ENCODE results near the gene EFNA5. TPM values are rescaled to one million over a fixed set of nuclear protein-coding genes. Genes with fewer than 3 reads are reported as not detected.

The EFNA5 gene
- total and polyA plus RNA-seq, 2 of the 13 experiments (the other 11 are each of a cell fraction or from before 2014, with no cell fraction given), result not detected

GRCh38 chr5:107469064-107469463 lies 201.7 kb downstream of the EFNA5 start (continued):
- no peak for TF ChIP-seq SKI (IDR thresholded peaks at IDR 0.05; ENCODE audit: partially characterized antibody)

- Histone ChIP-seq H3K4me3 (replicated peaks in 1 of 3; ENCODE audit: insufficient read depth in 1 of 3, low read depth in 2 of 3, low read length in 3 of 3) (no peak overlapping the region), H3K79me2 (ENCODE audit: insufficient read depth, low read length) (no peaks in the 10 kb centered on the region), H3K27ac (ENCODE audit: extremely low read length, insufficient read depth, low read length) (no peak overlapping the region), H3K27me3 (ENCODE audit: control insufficient read depth in 1 of 2, insufficient read depth in 2 of 2, low read length in 2 of 2) (no peaks in the 10 kb centered on the region; a peak in 1 of 5 replicates), H3K4me2 (ENCODE audit: low read depth, low read length) (no peak overlapping the region), H2AFZ (ENCODE audit: low read length) (no peak overlapping the region), H3K36me3 (replicated peaks in 1 of 2; ENCODE audit: control insufficient read depth in 1 of 2, insufficient read depth in 2 of 2, low read length in 2 of 2) (no peaks in the 10 kb centered on the region), H3K4me1 (ENCODE audit: insufficient read depth, low read length) (no peaks in the 10 kb centered on the region), H3K9me3 (ENCODE audit: low read length) (no peaks in the 10 kb centered on the region), H3K9ac (ENCODE audit: insufficient read depth, low read depth, low read length) (no peak overlapping the region), H4K20me1 (ENCODE audit: insufficient read depth, low read length) (no peaks in the 10 kb centered on the region)
- 0% methylated on average over 1 of the region's 1 CpG for WGBS (ENCODE audit: low lambda C conversion rate)
- FAIRE-seq (no peak), DNase-seq (ENCODE audit: low spot score) (no peak), ATAC-seq (no peak)
- ChIA-PET POLR2A (no interaction called here), CTCF (ENCODE audit: low intra/inter-chr PET ratio, low total read pairs) (no interaction called here)
- TF ChIP-seq NFATC3 (CRISPR knock-in tag; IDR thresholded peaks at IDR 0.05) (no peak), ZNF841 (CRISPR knock-in tag; IDR thresholded peaks at IDR 0.05; ENCODE audit: borderline replicate concordance) (no peak), LCORL (IDR thresholded peaks at IDR 0.05) (0 out of 2 replicates have a peak, but pooled peaks have one; percentile 14), LCORL (CRISPR knock-in tag; IDR thresholded peaks at IDR 0.05) (no peak)
- intact Hi-C loops (cut with micrococcal nuclease; ENCODE audit: unreplicated experiment) (no loop called here), in situ Hi-C loops (cut with HindIII; ENCODE audit: extremely low pct_ligation_motif_present, low pct_unique_long_range_greater_than_20kb) (no loop called here)
- BruUV-seq (replicated peaks), result no TSS peak
Measured at GRCh38 chr5:107468276-107468675, 202.5 kb downstream of the EFNA5 start.

GRCh38 chr5:107467137-107467932 lies 203.4 kb downstream of the EFNA5 start:
- no peak overlapping the region for H3K4me2 ChIP-seq (ENCODE audit: low read depth, low read length)
- no peaks in the 10 kb centered on the region for H3K4me1 ChIP-seq (ENCODE audit: insufficient read depth, low read length)
- H3K36me3 ChIP-seq (replicated peaks in 1 of 2; ENCODE audit: control insufficient read depth in 1 of 2, insufficient read depth in 2 of 2, low read length in 2 of 2), result no peaks in the 10 kb centered on the region
- H3K27ac ChIP-seq (ENCODE audit: extremely low read length, insufficient read depth, low read length), result no peak overlapping the region
- no peaks in the 10 kb centered on the region; a peak in 1 of 5 replicates for H3K27me3 ChIP-seq (ENCODE audit: control insufficient read depth in 1 of 2, insufficient read depth in 2 of 2, low read length in 2 of 2)
- DNase-seq (ENCODE audit: low spot score) (no peak), FAIRE-seq (no peak), ATAC-seq (no peak)
- no peak overlapping the region for H3K9ac ChIP-seq (ENCODE audit: insufficient read depth, low read depth, low read length)
- no TSS peak for BruUV-seq (replicated peaks)
- H2AFZ ChIP-seq (ENCODE audit: low read length), result no peak overlapping the region
- POLR2A ChIA-PET, result no interaction called here
- intact Hi-C loops (cut with micrococcal nuclease; ENCODE audit: unreplicated experiment), result no loop called here
- H3K79me2 ChIP-seq (ENCODE audit: insufficient read depth, low read length), result no peaks in the 10 kb centered on the region
- 26% methylated on average over 5 of the region's 5 CpGs for WGBS (ENCODE audit: low lambda C conversion rate)
- TF ChIP-seq REPIN1 (CRISPR knock-in tag; IDR thresholded peaks at IDR 0.05; ENCODE audit: borderline replicate concordance, low read depth) (no peak), ZNF597 (CRISPR knock-in tag; IDR thresholded peaks at IDR 0.05) (no peak), E2F5 (CRISPR knock-in tag; conservative IDR thresholded peaks at IDR 0.05) (no peak), NR2F6 (IDR thresholded peaks at IDR 0.05) (no peak), NR2F6 (CRISPR knock-in tag; IDR thresholded peaks at IDR 0.05) (no peak), SOX6 (IDR thresholded peaks at IDR 0.05) (no peak), SOX6 (CRISPR knock-in tag; IDR thresholded peaks at IDR 0.05) (no peak), ZNF674 (CRISPR knock-in tag; IDR thresholded peaks at IDR 0.05; ENCODE audit: low read depth) (no peak), YY1 (IDR thresholded peaks at IDR 0.05; ENCODE audit: insufficient read depth, insufficient replicate concordance, low read depth, low read length) (no peak), MAF1 (CRISPR knock-in tag; IDR thresholded peaks at IDR 0.05; ENCODE audit: borderline replicate concordance) (no peak), PHF5A (CRISPR knock-in tag; IDR thresholded peaks at IDR 0.05; ENCODE audit: low read depth, unreplicated experiment) (no peak)
- H3K9me3 ChIP-seq (ENCODE audit: low read length), result no peaks in the 10 kb centered on the region
- H3K4me3 ChIP-seq (replicated peaks in 1 of 3; ENCODE audit: insufficient read depth in 1 of 3, low read depth in 2 of 3, low read length in 3 of 3), result no peak overlapping the region
- in situ Hi-C loops (cut with HindIII; ENCODE audit: extremely low pct_ligation_motif_present, low pct_unique_long_range_greater_than_20kb), result no loop called here
- H4K20me1 ChIP-seq (ENCODE audit: insufficient read depth, low read length), result no peaks in the 10 kb centered on the region
- CTCF ChIA-PET (ENCODE audit: low intra/inter-chr PET ratio, low total read pairs), result no interaction called here

Data from HepG2 (cell line).